HG02571 (cell line): ENCODE measurements around the gene AOPEP.

Source experiments
- ATAC-seq: cut with Tn5 transposase; IDR thresholded peaks from one replicate; pipeline ENCODE4 v1.9.1; 2021; ENCODE audit warnings: mild to moderate bottlenecking, moderate library complexity; ENCODE audit not compliant: unreplicated experiment

Gene AOPEP

DNA sequence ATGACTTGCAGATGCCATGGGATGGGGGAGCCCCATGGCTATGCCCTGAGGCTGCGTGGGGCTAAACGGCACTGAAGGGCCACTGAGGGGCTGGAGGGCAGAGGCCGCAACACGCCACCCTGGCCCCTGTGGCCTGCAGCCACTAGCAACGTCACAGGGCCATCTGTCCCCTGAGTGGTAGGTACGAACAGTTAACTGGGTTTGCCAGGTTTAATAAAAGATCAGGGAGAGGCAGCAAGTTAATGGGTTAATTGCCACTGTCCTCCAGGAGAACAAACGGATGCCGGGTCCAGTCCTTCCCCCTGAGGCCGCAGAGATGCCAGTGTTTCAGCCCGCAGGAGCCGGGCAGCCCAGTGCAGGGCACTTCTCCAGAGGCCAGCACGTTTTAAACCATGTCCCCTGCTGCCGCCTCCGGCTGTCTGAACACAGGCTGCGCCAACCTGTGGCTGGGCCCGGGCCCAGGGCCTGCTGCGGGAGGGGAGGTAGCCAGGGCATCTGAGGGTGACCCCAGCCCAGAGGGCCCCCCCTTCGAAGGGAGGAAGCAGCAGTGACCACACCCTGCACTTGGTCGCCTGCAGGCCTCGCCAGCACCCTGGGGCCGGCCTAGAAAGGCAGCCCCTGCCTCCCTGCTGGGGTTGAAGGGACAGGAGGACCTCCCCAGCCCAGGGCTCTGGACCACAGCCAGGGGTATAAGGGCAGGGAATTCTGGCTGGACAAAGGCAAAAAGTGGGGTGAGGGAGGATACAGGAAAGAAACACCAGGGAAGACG is 363.7 kb downstream of the AOPEP start:
- ATAC-seq, result no peak

DNA sequence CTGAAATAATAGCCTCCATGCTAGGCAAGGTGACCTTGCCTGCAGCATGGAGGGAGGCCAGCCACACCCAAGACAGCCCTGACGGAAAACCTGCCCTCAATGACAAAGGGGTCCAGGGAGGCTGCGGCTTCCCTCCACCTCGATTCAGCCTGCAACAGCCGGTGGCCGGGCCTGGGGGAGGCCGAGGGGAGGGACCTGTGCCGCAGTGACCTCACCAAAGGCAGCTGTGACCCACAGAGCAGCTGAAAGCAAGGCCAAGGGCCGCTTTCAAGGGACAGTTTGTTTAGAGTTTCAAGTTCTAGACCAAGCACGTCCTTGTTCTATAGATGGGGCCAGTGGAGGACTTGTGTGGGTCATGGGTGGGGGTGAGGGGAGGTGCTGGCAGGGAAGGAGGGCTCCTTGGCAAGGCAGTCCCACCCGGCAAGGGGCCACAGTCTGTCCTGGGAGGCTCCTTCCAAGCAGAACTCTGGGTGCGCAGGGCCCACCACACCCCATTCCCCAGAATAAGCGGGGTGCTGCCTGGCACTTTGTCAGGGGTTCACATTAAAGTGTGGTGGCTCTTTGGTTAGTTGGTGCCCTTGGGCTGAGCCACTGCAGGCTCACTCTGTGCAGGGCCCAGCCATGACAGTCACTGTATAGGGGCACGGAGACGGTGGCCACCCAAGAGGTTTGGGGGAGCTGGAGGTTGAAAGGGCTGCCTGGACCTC is 364.5 kb downstream of the AOPEP start:
- ATAC-seq, result no peak

DNA sequence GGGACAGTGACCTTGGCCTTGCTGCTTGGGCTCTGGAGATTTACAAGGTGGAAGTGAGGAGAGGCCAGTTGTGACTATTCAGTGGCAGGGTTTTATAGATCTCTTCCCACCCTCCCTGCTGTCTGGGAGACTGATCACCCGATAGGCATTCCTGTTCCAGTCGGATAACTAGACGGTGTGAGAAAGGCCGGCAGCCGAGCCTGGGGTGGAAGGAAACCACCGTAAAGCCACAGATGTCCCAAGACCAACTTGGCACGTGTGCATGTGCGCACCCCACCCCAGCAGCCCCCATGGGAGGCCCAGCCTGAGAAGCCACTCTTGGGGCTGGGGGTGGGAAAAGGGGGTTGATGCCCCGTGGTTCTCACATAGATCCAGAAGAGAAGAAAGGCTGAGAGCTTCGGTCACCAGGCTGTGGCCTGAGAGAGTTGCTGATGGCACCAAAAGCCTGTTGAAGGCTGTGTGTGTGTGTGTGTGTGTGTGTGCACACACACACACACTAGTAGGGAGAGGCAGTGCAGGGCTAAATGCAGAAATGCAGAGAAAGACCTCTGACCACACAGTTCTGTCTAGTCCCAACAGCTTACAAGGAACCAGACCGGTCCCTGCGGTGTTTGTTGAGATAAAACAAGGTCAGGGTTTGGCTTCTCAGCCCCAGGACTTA is 365.2 kb downstream of the AOPEP start:
- no peak for ATAC-seq

DNA sequence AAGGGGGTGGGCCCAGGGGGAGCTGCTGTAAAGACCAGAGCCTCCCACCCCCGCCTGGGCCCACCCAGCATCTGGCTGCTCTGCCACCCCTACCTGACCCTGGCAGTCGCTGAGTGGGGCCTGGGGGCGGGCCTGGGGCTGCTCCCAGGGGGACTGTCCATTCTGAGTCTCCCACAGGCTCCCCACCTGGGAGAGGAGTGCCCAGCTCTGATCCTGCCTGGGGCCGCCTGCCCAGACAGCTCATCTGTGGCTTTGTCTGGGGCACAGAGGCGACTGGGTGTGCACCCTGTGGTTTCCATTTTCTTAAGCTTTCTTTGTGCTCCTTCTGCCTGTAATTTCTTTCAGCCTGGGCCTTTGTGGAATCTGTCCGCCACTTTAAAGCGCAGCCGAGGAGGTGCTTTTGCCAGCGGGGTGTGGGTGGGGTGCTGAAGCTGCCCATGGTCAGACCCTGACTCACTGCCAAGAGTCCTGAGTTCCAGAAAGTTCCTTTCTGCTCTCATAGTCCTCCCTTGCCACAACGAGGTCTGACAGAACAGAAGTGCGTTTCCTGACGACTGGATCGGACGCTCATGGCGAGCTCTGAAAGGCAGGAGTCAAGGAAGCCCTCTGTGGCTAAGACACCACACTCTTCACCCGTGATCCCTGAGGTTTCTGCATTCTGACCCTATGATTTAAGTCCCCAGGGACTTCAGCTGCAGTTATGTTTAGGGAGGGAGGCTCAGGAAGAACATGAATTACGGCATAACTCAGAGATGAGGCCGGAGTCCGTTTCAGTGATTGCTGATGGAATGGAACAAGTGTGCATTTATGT is 366.0 kb downstream of the AOPEP start:
- ATAC-seq, result no peak

DNA sequence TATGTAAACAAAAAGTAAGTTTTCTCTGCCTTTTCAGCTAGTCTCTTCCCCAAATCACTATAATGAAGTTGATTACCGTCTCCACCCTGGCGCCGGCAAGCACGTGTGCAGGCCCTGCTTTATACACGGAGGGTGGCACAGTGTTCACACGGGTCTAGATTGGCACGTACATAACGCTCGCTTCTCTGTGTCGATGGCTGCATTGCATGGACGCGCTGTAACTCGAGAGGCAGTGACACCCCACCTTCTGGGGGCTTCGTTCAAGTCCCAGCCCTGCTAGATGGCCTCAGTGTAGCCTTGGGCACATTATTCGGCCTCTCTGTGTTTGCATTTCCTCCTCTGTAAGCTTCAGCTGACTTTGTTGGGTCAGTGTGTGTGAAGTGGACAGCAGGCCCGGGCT is 367.1 kb downstream of the AOPEP start:
- no peak for ATAC-seq

DNA sequence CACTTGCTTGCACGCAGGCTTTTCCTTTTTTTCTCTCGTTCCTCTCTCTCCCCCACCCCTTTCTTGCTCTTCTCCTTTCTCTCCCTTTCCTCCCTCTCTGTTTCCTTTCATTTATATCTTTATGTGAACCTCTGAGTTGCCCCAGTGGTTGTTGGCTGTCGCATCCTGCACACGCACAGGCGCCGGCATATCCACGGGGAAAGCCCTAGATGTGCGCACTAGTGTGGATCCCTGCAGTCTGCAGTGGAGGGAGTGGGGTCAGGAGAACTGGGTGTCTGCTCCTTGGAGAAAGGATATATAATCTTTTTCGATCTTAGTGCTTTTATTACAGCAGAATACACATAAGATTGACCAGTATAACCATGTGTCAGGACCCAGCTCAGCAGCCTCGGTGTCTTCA is 367.5 kb downstream of the AOPEP start:
- no peak for ATAC-seq

DNA sequence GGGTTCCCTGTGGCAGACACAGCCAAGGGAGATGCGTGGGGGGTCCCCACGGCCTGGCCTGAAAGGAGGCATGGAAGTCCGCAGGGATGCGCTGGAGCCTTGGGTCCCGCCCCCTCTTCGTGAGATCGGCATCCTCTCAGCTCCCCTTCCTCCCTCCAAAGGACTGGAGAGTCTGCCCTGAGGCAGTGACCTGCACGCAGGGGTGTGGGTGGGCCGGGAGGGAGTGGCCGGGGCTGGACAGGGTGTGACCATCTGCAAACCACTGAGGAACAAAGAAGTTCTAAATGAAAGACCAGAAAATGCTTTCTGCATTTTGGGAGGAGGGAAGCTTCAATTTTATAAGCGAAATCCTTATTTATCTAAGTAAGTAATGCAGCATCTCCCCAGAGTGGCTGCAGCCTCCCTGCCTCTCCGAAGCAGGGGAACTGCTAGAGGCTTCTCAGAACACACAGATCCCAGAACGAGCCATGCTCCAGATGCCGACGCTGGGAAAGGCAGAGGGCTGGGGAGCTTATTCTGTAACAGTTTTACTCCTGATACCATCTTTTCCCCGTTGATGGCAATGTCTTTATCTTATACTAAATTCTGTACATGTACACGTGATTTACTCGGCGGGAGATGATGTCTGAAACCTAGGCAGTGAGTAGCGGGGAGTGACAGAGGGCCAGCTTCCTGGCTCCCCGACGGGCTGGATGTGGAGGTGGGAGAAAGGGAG is 369.3 kb downstream of the AOPEP start:
- ATAC-seq, result no peak

DNA sequence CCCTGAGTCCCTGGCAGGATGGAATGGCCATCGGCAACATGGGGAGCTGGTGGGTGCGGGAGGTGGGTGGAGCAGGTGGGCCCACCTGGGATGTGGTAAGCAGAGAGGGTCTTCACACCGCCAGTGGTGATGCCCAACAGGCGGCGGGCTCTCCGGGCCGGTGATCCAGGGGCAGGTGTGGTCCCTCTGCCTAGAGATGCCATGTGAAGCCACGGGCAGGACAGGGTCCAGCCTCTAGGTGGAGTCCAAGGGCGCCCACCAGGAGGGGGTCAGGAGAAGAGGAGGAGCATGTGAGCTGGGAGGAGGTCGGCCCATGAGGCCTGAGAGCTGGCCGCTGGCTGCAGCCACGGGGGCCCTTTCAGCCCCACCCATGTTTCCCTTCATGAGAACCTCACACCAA is 369.9 kb downstream of the AOPEP start:
- no peak for ATAC-seq

DNA sequence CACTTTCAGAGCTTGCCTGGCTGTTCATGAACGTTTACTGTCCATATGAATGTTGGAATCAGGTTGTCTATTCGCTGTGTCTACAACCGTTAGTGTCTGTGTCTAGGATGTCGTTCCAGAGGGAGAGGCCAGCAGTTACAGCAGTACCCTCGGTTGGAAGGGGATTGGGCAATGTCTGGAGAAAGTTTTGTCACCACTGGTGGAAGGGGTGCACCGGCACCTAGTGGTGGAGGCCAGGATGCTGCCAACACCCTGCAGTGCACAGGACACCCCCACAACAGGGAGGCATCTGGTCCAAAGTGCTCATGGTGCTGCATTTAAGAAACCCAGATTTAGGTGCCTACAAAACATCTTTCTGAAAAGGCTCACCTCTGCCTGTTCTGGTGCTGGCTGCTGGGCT is 370.3 kb downstream of the AOPEP start:
- ATAC-seq, result no peak

DNA sequence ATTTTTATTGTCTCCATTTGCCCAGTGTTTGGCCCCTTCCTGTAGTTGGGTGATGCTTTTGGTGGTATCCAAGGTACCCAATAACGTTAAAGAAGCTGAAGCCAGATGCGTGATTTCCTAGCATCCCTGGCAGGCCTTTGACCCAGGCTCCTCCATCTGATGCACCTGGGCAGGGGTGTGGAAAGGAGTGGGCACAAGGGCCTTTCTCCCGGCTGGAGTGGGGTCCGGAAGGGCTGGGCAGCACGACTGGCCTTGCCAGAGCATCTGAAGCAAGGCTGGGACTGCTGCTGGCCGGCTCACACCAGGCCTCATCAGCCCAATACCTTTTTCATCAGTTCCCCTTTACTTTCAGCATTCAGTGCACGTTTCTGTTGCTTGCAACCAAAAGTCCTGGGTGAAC is 370.8 kb downstream of the AOPEP start:
- ATAC-seq, result no peak

DNA sequence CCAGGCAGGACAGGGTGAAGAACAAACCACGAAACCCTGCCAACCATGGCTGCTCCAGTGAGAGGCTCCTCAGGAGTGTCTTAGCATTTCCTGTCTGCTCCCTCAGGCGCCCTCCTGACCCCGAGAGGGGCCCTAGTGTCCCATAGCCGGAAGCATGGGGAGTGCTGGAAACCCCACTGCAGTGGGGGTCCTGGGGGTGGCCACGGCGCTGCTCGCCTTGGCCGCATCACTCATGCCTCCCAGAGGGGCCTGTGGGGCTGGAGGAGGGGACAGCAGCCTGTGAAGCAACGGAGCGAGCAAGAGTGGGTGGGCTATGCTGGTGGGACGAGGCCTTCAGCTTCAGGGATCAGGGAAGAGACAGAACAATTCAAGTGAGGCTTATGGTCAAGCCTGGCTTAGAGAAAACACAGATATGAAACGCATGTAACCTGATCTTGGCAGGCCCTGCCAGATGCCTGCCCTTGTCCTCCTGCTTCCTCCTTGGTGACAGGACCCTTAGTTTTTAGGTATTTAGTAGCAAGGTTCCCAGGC is 372.0 kb downstream of the AOPEP start:
- ATAC-seq, result no peak

DNA sequence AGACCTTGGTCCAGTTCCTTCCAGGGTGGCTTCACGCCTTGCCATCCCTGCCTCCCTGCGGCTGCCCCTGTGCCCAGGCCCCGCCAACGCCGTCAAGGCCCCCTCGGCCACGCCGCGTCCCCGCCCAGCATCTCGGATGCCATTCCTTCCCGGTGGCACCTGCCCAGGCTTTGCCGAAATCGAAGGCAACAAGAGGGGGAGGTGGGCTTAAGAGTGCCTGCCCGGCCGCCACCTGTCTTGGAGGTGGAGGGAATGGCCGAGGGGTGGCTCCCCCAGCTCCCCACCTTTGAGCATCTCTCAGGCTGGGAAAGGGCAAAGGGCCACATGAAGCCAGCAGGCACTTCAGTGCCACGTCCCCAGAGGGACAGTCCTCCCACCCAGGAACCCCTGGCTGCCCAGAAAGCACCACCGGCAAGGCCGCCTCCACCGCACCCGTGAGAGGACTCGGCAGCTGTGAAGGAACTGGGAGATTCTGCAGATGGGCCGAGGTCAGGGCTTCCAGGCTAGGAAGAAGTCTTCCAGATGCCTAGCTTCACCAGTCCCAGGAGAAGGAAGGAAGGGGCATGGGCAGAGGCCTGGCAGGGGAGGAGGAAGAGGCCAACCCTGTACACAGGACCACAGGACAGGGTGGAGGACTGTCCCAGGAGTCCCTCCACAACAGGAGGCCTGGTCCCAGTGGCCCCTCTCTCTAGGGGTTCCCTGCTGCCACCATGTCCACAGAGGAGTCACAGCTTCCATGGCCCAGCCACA is 373.0 kb downstream of the AOPEP start:
- ATAC-seq, result no peak

DNA sequence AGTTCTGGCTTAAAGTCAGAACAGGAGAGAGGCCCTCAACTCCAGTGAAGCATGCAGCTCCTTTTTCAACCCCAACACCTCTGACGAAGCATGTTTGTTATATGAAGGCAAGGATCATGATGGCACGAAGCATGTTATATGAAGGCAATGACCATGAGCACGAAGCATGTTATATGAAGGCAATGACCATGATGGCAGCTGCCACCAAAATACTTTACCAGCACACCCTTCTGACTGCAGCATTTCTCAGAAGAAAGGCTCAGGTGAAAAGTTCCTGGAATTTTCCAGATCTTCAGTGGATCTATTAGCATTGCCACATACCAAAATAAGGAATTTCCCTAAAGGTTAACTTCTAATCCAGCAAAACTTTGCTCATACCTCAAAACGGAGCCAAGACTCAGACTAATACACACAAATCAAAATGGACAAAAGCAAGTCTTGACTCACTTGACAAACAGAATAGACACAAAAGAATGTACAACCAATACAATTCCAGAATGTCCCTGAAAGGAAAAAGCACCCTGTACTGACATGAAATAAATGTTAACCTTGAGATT is 373.6 kb downstream of the AOPEP start:
- no peak for ATAC-seq

DNA sequence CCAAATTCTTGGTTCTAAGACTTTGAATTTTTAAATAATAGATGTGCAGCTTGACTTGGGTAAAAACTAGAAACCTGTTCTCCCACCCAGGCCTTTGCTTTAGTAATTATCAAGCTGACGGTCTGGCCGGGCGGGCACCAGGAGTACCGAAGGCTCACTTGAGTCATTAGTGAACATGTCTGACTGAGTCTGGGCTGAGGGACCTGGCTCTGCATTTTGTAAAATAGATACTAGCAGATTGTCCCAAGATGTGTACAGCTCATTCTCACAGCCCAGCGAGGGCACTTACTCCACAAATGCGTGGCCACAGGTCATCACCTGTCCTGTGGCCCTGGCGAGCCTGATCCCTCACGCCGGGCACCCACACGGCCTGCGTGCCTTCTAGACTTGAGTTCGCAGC is 374.8 kb downstream of the AOPEP start:
- ATAC-seq, result no peak

DNA sequence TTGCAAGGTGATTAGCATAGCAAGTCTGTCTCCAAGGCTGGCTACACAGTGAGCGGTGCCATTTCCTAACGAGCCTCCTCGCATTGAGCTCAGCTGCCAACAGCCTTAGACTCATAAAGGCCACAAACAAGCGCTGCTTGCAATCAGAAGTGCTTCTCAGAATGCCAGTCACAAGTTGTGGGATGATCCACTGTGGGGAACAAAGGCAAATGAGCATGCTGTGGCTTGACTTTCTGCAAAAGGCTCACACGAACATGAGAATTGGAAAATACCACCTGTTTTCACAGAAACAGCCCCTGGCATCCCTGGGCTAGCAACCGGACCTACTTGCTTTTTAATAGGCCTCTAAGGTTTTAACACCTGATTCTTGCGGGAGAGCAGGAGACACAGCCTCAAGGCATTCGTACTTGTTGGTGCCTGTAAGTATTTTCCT is 375.5 kb downstream of the AOPEP start:
- ATAC-seq, result no peak

DNA sequence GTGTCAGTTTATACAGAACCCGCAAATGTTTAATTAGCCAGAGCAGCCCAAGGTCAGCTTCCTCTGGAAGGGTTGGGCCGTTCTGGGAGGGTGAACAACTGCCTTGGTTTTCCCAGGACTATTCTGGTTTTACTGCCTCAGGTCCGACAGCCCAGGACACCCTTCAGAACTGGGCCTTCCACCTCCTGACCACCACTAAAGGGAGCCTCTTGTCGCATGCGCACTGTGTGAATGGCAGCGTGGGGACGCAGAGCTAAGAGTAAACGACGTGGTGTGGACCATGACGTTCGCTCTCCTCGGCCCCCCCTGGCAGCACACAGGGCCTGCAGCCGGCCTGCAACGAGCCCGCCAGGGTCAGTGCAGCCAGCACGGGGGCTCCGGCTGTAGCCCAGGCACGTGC is 376.1 kb downstream of the AOPEP start:
- ATAC-seq, result no peak

DNA sequence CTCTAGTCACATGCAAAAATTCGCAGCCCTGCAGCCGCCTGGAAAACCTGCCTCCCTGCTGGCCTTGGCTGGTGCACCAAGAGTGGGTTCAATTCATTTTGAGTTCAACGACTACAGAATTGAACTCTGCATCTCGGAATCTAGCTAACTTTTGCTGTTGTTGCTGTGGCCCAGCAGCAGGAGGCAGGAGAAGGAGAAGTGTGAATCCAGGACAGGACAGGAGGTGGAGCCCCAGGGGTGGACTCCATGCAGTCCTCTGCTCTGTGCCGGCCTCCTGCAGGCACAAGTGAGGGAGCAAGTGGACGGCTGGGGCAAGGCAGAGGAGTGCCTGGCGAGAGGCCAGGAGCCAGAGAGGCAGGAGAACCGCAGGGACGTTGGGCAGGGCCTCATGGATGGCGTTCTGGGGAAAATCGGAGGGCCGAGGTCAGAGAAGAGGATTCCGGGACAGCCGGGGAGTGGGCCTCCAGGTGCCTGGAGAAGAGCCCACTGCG is 376.8 kb downstream of the AOPEP start:
- ATAC-seq, result no peak

DNA sequence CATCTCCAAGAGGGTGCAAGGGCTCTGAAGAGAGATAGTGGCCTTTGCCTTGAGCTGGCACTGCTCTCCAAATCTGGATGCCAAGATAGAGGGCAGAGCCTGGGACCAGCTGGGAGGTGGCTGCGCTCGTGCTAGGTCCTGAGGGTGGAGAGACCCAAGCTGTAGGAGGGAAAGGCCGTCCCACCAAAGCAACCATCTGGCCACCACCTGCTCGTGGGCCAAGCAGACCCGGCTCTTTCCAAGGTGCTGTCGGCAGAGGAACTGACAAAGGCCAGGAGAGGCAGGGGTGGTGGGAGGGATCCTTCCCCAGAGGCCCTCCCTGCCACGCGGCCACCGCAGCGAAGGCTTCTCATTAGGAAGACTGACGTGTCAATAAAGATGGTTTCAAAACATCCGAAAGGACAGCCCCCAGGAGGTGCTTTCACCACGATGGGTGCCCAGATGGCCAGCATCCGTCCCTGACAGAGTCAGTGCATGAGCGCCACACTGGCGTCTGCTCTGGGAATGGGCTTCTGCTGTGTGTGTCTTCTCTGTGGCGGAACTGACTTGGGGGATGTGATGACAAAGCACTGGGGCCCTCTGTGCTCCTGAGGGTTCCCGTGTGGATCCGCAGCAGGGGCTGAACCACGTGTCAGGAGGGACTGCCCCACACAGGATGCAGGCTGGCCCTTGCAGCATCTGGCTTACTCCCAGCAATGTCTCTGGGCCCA is 377.5 kb downstream of the AOPEP start:
- ATAC-seq, result no peak

DNA sequence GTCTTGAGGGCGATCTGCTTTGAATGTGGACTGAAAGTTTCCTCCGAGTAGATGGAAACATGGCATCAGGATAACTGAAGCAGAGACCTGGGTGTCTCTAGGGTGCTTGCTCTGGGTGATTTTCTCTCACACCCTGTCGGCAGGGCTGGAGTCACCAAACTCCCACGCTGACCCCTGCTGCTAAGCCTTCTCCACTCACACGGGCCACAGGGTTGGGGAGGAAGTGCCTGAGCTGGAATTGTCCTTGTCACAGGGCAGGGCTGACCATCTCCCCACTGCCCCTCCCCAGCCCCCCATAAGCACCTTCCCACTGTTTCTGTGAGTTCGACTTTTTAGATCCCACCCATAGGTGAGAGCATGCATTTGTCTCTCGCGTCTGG is 378.1 kb downstream of the AOPEP start:
- no peak for ATAC-seq
